ENCODE data around the gene EFNB2. TPM values are rescaled to one million over a fixed set of nuclear protein-coding genes. Genes with fewer than 3 reads are reported as not detected.

Gene EFNB2
- total and polyA plus RNA-seq, 2 donors (not counting 3 experiments of a cell fraction or from before 2014, with no cell fraction given): 50.4 to 69.5 TPM

DNA sequence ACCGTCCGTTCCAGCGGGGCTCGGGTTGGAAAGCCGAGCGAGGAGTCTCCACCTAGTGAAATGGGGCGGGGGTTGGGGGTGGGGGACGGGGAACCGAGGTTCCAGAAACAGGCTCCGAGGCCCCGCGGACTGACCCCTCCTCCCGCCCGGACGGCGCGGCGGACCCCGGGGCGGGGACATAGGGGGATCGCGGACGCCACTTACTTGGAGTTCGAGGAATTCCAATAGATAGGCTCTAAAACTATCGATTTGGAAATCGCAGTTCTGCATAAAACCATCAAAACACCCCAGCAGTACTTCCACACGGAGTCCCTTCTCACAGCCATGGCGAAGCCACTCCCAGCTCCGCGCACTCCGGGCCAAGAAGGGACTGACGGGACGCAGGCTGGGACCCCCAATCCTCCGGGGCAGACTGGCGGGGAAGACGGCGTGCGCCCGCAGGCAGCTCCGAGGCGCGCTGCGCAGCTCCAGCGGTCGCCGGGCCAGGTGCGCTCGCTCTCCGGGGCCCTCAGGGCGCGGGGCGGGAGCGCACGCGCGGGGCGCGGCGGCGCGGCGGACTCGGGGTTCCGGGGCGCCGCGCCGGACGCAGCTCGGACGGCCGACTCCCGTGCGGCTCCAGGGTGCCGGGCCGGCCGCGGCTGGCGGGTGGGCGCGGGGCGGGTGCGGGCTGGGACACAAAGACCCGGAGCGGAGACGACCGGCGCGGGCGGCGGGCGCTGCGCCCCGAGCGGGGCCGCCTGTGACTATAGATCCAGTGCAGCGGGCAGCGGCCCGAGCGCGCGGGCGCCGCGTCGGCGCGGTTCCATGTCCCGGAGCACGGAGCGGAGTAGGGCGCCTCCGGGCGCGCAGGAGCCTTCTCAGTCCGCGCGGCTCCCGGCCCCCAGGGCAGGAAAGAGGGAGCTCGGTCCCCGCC, 567 bp downstream of the EFNB2 start:
- FAIRE-seq (no peak), DNase-seq (ENCODE audit: low read depth, low spot score) (peak; percentile 31)
- BruUV-seq (replicated peaks): no TSS peak
- intact Hi-C loops (cut with micrococcal nuclease) (loop anchor here (1.0 to 10.0 kb wide), 12 partner anchors 147 to 1550 kb away; no protein-coding TSS in a partner anchor), dilution Hi-C loops (cut with MboI; ENCODE audit: extremely low pct_ligation_motif_present, low sequenced_read_pairs) (no loop called here)
- Histone ChIP-seq H3K9me1 (replicated peaks; ENCODE audit: control insufficient read depth, extremely low read depth, insufficient read depth, low read length) (no peaks in the 10 kb centered on the region), H3K36me3 (ENCODE audit: control insufficient read depth in 2 of 2, extremely low read depth in 1 of 2, insufficient read depth in 2 of 2, low read length in 2 of 2) (no peaks in the 10 kb centered on the region), H3K27me3 (ENCODE audit: control insufficient read depth in 2 of 2, insufficient read depth in 2 of 2, low read length in 2 of 2) (no peaks in the 10 kb centered on the region), H3K9ac (replicated peaks; ENCODE audit: extremely low read depth, insufficient read depth, low read length) (peak overlapping the region; percentile 93), H3K79me2 (ENCODE audit: control insufficient read depth, insufficient read depth, low read length) (peaks cover 41% of the 10 kb centered on the region), H3K4me1 (ENCODE audit: control insufficient read depth, extremely low read depth, insufficient read depth, low read length) (peaks cover 49% of the 10 kb centered on the region), H2AFZ (ENCODE audit: low read depth, low read length) (peak overlapping the region; percentile 56), H4K20me1 (replicated peaks; ENCODE audit: control insufficient read depth, extremely low read depth, insufficient read depth, low read length) (peaks cover 3% of the 10 kb centered on the region), H3K9me3 (replicated peaks; ENCODE audit: control insufficient read depth, insufficient read depth, low read length) (no peaks in the 10 kb centered on the region), H3K4me2 (ENCODE audit: insufficient read depth, low read length) (peak overlapping the region; percentile 70), H3K4me3 (replicated peaks in 1 of 3; ENCODE audit: insufficient read depth in 1 of 3, low read depth in 1 of 3, low read length in 3 of 3) (peak overlapping the region; percentile 75 to 95 (median 87)), H3K27ac (ENCODE audit: insufficient read depth, low read depth, low read length) (peak overlapping the region; percentile 85)
- TF ChIP-seq JUN (IDR thresholded peaks at IDR 0.05; ENCODE audit: borderline replicate concordance, insufficient read depth, insufficient read length, low read depth) (no peak), FOS (IDR thresholded peaks at IDR 0.05; ENCODE audit: borderline replicate concordance, insufficient read depth, low read length) (no peak), MYC (IDR thresholded peaks at IDR 0.05; ENCODE audit: low read depth, low read length) (no peak), EZH2 (IDR thresholded peaks at IDR 0.05; ENCODE audit: borderline replicate concordance, low read depth, low read length, severe bottlenecking) (no peak), POLR2AphosphoS5 (IDR thresholded peaks at IDR 0.05; ENCODE audit: insufficient read depth, low read depth, low read length) (no peak), POLR2A (IDR thresholded peaks at IDR 0.05; ENCODE audit: low read depth, low read length) (no peak), GATA2 (IDR thresholded peaks at IDR 0.05; ENCODE audit: insufficient read depth, insufficient read length, low read depth, low read length) (no peak)
- TF ChIP-seq, protein P1, sequence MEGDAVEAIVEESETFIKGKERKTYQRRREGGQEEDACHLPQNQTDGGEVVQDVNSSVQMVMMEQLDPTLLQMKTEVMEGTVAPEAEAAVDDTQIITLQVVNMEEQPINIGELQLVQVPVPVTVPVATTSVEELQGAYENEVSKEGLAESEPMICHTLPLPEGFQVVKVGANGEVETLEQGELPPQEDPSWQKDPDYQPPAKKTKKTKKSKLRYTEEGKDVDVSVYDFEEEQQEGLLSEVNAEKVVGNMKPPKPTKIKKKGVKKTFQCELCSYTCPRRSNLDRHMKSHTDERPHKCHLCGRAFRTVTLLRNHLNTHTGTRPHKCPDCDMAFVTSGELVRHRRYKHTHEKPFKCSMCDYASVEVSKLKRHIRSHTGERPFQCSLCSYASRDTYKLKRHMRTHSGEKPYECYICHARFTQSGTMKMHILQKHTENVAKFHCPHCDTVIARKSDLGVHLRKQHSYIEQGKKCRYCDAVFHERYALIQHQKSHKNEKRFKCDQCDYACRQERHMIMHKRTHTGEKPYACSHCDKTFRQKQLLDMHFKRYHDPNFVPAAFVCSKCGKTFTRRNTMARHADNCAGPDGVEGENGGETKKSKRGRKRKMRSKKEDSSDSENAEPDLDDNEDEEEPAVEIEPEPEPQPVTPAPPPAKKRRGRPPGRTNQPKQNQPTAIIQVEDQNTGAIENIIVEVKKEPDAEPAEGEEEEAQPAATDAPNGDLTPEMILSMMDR (IDR thresholded peaks at IDR 0.05; ENCODE audit: extremely low read depth in 1 of 2, insufficient read depth in 1 of 2, low read depth in 1 of 2, low read length in 2 of 2): no peak
- TF ChIP-seq, protein P2, sequence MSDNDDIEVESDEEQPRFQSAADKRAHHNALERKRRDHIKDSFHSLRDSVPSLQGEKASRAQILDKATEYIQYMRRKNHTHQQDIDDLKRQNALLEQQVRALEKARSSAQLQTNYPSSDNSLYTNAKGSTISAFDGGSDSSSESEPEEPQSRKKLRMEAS (IDR thresholded peaks at IDR 0.05; ENCODE audit: insufficient read depth, insufficient read length): no peak
- ChIA-PET CTCF (interaction anchor here (0.9 to 5.1 kb wide), 23 partner anchors 22 to 1964 kb away, joined by 3 to 60 read pairs (median 6); no protein-coding TSS in a partner anchor), POLR2A (interaction anchor here (0.6 to 1.5 kb wide), 12 partner anchors 11 to 1757 kb away, joined by 3 to 8 read pairs (median 3); no protein-coding TSS in a partner anchor)
